ENCODE data around the gene ADGRG1. TPM values are rescaled to one million over a fixed set of nuclear protein-coding genes. Genes with fewer than 3 reads are reported as not detected.

The ADGRG1 gene
- total and polyA plus RNA-seq, 2 experiments from 2014 or later = 45.9 to 58.0 TPM

DNA sequence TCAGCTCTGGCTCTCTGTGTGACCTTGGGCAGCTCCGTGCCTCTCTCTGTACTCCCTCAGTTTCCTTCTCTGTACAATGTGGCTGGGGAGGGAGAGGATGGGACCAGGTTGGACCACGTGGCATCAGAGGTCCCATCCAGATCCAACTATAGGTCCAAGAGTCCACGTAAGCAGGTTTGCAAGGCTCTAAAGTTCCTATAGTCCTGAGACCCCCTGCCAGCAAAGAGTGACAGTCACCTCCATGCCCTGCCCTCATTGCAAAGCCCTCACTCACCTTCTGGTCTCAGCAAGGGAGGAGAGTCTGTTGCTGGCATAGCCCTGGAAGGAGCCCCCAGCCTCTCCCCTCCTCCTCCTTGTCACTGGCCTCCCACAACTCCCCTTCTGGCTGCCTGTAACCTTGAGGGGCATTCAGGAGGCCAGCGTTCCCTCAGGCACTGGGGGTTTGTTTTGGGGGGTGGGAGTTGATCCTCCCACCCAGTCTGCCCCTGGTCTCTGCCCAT lies 60.1 kb downstream of the ADGRG1 start:
- no peak overlapping the region for H3K27ac ChIP-seq
- no peaks in the 10 kb centered on the region for H3K36me3 ChIP-seq (replicated peaks; ENCODE audit: insufficient read depth, low read depth)
- no peaks in the 10 kb centered on the region for H4K20me1 ChIP-seq (ENCODE audit: insufficient read depth, poor library complexity, severe bottlenecking)
- no peak overlapping the region for H3K4me3 ChIP-seq
- no peaks in the 10 kb centered on the region for H3K9me3 ChIP-seq (ENCODE audit: low read depth)
- no peaks in the 10 kb centered on the region for H3K9me2 ChIP-seq (replicated peaks; ENCODE audit: insufficient read depth)
- no peak for TF ChIP-seq EZH2 (IDR thresholded peaks at IDR 0.05; ENCODE audit: borderline replicate concordance)
- TF ChIP-seq, protein P1, sequence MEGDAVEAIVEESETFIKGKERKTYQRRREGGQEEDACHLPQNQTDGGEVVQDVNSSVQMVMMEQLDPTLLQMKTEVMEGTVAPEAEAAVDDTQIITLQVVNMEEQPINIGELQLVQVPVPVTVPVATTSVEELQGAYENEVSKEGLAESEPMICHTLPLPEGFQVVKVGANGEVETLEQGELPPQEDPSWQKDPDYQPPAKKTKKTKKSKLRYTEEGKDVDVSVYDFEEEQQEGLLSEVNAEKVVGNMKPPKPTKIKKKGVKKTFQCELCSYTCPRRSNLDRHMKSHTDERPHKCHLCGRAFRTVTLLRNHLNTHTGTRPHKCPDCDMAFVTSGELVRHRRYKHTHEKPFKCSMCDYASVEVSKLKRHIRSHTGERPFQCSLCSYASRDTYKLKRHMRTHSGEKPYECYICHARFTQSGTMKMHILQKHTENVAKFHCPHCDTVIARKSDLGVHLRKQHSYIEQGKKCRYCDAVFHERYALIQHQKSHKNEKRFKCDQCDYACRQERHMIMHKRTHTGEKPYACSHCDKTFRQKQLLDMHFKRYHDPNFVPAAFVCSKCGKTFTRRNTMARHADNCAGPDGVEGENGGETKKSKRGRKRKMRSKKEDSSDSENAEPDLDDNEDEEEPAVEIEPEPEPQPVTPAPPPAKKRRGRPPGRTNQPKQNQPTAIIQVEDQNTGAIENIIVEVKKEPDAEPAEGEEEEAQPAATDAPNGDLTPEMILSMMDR (IDR thresholded peaks at IDR 0.05; ENCODE audit: poor library complexity) = no peak
- TF ChIP-seq EZH2phosphoT487 (IDR thresholded peaks at IDR 0.05; ENCODE audit: low read depth, severe bottlenecking, unreplicated experiment) = no peak
- peaks cover 9% of the 10 kb centered on the region for H3K4me1 ChIP-seq (ENCODE audit: insufficient read depth)
- 92% methylated on average over 4 of the region's 4 CpGs for WGBS (ENCODE audit: low lambda C conversion rate, missing lambda C conversion rate)
- no peaks in the 10 kb centered on the region for H3K79me2 ChIP-seq
- no peak for DNase-seq (ENCODE audit: low spot score)
- H2AFZ ChIP-seq = no peak overlapping the region
- no peaks in the 10 kb centered on the region for H3K27me3 ChIP-seq
- H3K4me2 ChIP-seq = no peak overlapping the region

DNA sequence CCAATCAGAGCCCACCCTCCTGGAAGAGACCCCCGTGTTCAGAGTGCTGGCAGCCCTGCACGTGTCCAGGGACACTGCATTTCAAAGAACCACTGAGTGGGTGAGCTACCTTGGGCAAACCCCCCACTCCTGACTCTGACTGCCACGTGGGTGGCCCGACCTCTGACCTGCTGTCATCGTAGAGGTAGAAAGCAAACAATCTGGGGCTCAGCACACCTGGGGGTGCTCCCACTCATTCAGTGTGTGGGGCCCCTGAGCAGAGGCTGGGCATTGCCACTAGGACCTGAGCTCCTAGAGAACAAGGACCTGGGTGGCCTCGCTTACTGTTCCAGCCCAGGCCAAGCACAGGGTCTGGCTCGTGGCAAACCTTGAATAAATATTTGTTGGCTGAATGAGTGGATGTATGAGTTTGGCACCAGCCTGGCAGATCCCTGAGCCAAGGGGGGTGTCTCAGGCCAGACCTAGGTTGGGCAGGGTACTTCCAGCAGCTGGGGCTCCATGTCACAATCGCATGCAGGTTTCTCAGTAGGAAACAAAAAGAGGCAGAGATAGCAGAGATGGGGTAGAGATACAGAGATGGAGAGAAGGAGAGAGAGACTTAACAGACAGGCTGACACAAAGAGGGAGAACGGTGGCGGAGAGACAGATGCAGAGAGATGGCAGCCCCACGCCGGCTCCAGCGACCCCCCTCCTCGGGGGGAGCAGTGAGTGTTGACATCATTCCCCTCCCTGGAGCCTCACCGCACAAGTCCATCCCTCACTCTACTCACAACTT lies 60.7 kb downstream of the ADGRG1 start:
- WGBS (ENCODE audit: low lambda C conversion rate, missing lambda C conversion rate) = 48% methylated on average over 15 of the region's 15 CpGs
- DNase-seq (ENCODE audit: low spot score) = no peak
- peaks cover 9% of the 10 kb centered on the region for H3K4me1 ChIP-seq (ENCODE audit: insufficient read depth)
- no peak overlapping the region for H3K27ac ChIP-seq
- H3K27me3 ChIP-seq = no peaks in the 10 kb centered on the region
- no peak overlapping the region for H3K4me3 ChIP-seq
- no peaks in the 10 kb centered on the region for H3K9me2 ChIP-seq (replicated peaks; ENCODE audit: insufficient read depth)
- H3K9me3 ChIP-seq (ENCODE audit: low read depth) = no peaks in the 10 kb centered on the region
- TF ChIP-seq, protein P1 (IDR thresholded peaks at IDR 0.05; ENCODE audit: poor library complexity) = no peak
- TF ChIP-seq EZH2phosphoT487 (IDR thresholded peaks at IDR 0.05; ENCODE audit: low read depth, severe bottlenecking, unreplicated experiment) = no peak
- no peak for TF ChIP-seq EZH2 (IDR thresholded peaks at IDR 0.05; ENCODE audit: borderline replicate concordance)
- no peaks in the 10 kb centered on the region for H3K36me3 ChIP-seq (replicated peaks; ENCODE audit: insufficient read depth, low read depth)
- no peak overlapping the region for H2AFZ ChIP-seq
- peak overlapping the region; percentile 12 for H3K4me2 ChIP-seq
- H4K20me1 ChIP-seq (ENCODE audit: insufficient read depth, poor library complexity, severe bottlenecking) = no peaks in the 10 kb centered on the region
- no peaks in the 10 kb centered on the region for H3K79me2 ChIP-seq

DNA sequence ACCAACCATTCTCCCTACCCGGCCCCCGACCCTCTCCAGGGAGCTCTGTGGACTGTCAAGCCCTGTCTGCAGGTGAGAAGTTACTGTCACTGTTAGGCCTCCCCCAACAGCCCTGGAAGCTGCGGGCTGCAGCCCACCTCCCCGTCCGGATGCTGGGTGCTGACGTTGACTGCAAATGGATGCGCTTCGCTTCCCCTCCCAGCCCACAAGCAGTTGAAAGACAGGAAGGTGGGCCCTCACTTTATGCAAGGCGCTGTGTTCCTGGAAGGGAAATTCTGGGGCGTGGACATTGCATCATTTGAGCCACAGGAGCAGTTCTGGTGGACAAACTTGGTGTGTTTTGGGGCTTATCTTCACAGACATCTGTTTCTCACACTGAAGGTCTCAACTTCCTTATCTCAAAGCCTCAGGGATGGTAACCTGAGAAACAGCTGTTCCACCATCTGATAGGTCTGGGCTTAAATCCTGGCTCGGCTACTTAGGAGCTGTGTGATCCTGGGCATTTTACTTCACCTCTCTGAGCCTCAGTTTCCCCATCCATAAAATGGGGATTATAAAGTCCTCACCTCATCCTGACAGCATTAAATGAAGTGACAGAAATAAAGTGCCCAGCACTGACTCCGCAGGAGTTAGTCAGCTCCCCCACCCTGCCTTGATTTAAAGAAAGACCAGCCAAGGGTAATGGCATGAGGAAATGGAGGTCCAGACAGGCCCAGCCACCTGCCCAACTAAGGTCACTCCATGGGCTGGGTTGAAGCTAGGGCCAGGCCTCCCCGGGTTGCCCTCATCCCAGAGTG lies 61.5 kb downstream of the ADGRG1 start:
- H3K4me2 ChIP-seq = peak overlapping the region; percentile 12
- no peak for DNase-seq (ENCODE audit: low spot score)

More for the DNA sequence above, 61.5 kb downstream of the ADGRG1 start:
- H3K9me2 ChIP-seq (replicated peaks; ENCODE audit: insufficient read depth) = no peaks in the 10 kb centered on the region
- H3K4me1 ChIP-seq (ENCODE audit: insufficient read depth) = peaks cover 9% of the 10 kb centered on the region
- H2AFZ ChIP-seq = no peak overlapping the region
- H3K27ac ChIP-seq = no peak overlapping the region
- no peaks in the 10 kb centered on the region for H3K27me3 ChIP-seq
- H3K4me3 ChIP-seq = no peak overlapping the region
- TF ChIP-seq EZH2phosphoT487 (IDR thresholded peaks at IDR 0.05; ENCODE audit: low read depth, severe bottlenecking, unreplicated experiment) (no peak), EZH2 (IDR thresholded peaks at IDR 0.05; ENCODE audit: borderline replicate concordance) (no peak)
- TF ChIP-seq, protein P1 (IDR thresholded peaks at IDR 0.05; ENCODE audit: poor library complexity) = no peak
- H3K9me3 ChIP-seq (ENCODE audit: low read depth) = no peaks in the 10 kb centered on the region
- no peaks in the 10 kb centered on the region for H4K20me1 ChIP-seq (ENCODE audit: insufficient read depth, poor library complexity, severe bottlenecking)
- 61% methylated on average over 13 of the region's 13 CpGs for WGBS (ENCODE audit: low lambda C conversion rate, missing lambda C conversion rate)
- no peaks in the 10 kb centered on the region for H3K79me2 ChIP-seq
- no peaks in the 10 kb centered on the region for H3K36me3 ChIP-seq (replicated peaks; ENCODE audit: insufficient read depth, low read depth)
